Right lobe of liver (tissue), 4 donors: ENCODE data around the gene ASB4.

Experiments used
- POLR2A ChIP-seq: fragments of 450-650 bp; IDR thresholded peaks from one replicate; pipeline ENCODE4 v1.6.1; 2017; ENCODE audit warnings: antibody characterized with exemption, mild to moderate bottlenecking
- TF ChIP-seq, protein P1 (sequence below), 4 donors: fragments of 200-600 bp in 3 of 4; fragments of 450-650 bp in 1 of 4; IDR thresholded peaks; one replicate each; pipeline versions ENCODE4 v1.5.1 to v1.8.0; 2016 to 2022; ENCODE audit warnings: antibody characterized with exemption in 4 of 4, mild to moderate bottlenecking in 2 of 4
- donor health status: DM: no; HTN: no; CAD: no.
- donor health status: DM: no; HTN: no; CAD: no.
- donor health status: DM: no; HTN: yes; CAD: no.

DNA sequence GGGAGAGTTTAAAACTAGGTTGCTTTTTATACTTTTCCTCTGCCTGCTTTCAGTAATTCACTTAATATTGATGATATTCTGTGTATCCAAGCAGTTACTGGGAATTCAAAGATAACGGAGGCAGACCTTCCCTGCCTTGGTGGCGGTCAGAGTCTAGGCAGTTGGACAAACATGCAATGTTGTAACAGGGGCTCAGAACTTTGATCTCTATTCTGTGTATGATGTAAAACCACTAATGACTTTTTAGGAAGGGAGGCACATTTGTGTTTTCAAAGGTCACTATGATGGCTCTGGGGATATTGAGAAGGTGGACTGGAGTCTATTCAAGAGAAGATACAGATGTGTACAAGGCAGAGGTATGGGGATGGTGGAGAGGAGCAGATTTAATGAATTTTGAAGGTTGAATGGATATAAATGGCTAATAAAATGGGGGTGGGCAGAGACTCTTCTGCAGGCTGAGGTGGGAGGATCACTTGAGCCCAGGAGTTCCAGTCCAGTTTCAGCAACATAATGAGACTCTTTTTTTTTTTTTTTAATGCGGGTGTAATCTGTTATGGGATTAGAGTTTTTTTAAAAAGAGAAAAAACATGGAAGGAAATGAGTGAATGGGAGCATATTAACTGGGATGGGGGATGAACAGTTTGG lies 45.2 kb upstream of the ASB4 start:
- TF ChIP-seq, protein P1, sequence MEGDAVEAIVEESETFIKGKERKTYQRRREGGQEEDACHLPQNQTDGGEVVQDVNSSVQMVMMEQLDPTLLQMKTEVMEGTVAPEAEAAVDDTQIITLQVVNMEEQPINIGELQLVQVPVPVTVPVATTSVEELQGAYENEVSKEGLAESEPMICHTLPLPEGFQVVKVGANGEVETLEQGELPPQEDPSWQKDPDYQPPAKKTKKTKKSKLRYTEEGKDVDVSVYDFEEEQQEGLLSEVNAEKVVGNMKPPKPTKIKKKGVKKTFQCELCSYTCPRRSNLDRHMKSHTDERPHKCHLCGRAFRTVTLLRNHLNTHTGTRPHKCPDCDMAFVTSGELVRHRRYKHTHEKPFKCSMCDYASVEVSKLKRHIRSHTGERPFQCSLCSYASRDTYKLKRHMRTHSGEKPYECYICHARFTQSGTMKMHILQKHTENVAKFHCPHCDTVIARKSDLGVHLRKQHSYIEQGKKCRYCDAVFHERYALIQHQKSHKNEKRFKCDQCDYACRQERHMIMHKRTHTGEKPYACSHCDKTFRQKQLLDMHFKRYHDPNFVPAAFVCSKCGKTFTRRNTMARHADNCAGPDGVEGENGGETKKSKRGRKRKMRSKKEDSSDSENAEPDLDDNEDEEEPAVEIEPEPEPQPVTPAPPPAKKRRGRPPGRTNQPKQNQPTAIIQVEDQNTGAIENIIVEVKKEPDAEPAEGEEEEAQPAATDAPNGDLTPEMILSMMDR (IDR thresholded peaks at IDR 0.05), result no peak
- TF ChIP-seq POLR2A, result no peak
